GM23248 (cell line): ENCODE data around the gene MAFB.

Experiments
- EZH2 ChIP-seq: fragments of 200-600 bp; sonication (generic); IDR thresholded peaks from 2 replicates; pipeline ENCODE4 v1.6.1; 2018; ENCODE audit warnings: antibody characterized with exemption, mild to moderate bottlenecking; ENCODE audit not compliant: insufficient read depth, poor library complexity, severe bottlenecking
- EZH2phosphoT487 ChIP-seq: fragments of 200-600 bp; sonication (generic); IDR thresholded peaks from 2 replicates; pipeline ENCODE4 v1.6.1; 2018; ENCODE audit warnings: antibody characterized with exemption, moderate library complexity, mild to moderate bottlenecking, low read depth; ENCODE audit not compliant: insufficient read depth

GRCh38 chr20:40655451-40655850 is 33.6 kb downstream of the MAFB start:
- TF ChIP-seq EZH2phosphoT487 (no peak), EZH2 (no peak)
